HG03060 (cell line): ENCODE results near the gene SLC12A5.

Source experiments
- ATAC-seq: cut with Tn5 transposase; IDR thresholded peaks from one replicate; pipeline ENCODE4 v1.9.1; 2021; ENCODE audit warnings: low read depth, moderate number of reproducible peaks; ENCODE audit not compliant: unreplicated experiment

The SLC12A5 gene

DNA sequence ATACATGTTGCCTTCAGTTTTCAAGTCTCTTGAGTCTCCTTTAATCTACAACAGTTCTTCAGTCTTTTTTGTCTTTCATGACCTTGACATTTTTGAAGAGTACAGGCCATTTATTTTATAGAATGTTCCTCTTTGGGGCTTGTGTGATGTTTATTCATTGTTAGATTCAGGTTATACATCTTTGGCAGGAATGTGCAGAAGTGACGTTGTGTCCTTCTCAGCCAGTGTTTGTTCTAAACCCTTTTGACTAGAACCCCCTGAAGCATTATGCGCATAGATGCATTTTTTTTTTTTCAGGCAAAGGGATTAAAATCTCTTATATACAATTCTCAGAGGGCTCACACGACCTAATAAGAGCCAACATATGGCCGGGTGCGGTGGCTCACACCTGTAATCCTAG is 72.0 kb downstream of the SLC12A5 start:
- no peak for ATAC-seq

DNA sequence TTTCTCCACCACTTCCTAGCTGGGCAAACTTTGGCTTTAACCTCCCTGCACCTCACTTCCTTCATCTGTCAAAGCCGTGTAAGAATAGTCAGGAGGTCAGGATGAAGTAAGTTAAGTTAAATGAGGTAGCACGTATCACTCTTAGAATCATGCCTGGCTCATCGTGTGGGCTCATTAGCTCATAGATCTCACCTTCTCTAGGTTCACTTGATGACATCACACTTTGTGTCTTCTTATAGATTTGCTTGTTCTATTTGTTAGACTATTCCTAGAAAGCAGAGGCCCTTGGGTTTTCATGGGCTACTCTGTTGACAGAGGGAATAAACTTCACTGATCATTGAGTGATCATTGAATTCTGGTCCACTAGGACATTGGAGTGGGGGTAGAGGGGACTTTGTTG is 72.9 kb downstream of the SLC12A5 start:
- no peak for ATAC-seq

DNA sequence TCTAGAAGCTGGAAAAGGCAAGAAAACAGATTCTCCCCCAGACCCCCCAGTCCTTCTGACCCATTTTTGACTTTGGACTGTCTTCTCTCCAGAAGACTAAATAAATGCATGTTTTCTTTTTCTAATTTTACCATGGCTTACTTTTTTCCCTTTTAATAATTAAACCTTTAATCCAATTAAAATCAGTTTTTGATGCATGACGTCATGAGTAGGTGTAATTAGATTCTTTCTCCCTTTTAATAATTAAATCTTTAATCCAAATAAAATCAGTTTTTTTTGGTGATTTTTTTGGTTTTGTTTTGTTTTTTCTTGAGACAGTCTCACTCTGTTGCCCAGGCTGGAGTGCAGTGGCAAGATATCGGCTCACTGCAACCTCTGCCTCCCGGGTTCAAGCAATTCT is 73.9 kb downstream of the SLC12A5 start:
- ATAC-seq, result no peak

DNA sequence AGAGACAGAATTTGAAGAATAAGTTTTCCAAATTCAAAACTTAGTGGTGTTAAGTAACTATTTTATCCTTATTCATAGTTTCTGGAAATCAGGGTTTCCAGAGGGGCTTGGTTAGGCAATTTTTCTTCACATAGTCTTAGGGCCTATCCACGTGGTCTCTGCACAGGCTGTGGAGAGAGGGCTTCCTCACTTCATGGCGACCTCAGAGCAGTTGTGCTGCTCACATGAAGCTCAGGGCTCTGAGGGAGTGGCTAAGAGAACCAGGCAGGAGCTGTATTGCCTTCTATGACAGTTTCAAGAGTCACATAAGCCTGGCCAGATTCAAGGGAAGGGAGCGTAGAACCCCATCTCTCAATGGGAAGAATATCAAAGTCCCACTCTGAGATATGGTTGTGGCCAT is 75.2 kb downstream of the SLC12A5 start:
- no peak for ATAC-seq

DNA sequence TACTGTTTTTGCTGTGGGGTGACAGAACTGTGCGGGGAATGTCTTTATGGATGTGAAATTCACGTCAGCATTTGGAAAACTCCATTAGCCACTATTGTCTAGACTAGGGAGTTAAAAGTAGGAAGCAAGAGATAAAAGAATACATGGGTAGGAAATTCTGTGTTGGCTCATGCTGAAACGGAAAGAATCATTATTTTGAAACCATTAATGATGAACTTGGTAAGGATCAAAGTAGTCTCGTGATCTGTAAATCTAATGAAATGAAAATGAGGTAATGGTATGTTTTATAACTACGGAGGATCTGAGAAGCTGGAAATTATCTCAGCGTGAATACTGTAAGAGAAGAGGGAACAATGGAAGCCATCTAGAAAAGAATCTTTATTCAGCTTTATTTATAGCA is 78.0 kb downstream of the SLC12A5 start:
- no peak for ATAC-seq

DNA sequence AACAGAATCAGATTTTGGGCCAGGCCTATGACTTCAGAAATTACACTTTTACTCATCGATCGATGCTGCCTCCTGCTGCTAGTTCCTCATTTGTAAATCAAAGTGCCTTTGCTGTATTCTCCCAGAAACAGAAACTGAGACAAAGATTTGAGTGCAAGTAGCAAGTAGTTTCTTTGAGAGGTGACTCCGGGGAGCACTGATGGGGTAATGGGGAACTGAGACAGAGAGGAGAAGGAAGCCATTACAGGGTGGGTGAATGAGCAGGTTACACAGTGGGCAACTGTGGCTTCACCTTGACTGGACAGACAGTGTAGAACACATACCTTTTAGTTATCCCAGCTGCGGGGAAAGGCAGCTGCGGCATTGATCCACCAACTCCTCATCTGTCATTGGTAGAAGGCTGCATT is 79.4 kb downstream of the SLC12A5 start:
- peak; percentile 72 for ATAC-seq

DNA sequence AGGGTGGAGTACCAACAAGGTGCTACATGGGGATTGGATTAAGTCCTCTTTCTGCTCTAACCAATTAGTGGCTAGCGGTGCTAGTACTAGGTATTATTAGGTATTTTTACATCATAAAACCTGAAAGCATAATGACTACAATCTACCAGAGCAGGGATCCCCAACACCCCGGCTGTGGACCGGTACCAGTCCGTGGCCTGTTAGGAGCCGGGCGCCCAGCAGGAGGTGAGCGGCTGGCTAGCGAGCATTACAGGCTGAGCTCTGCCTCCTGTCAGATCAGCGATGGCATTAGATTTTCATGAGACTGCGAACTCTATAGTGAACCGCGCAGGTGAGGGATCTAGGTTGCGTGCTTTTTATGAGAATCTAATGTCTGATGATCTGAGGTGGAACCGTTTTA is 80.0 kb downstream of the SLC12A5 start:
- ATAC-seq, result no peak
